Measurements from ENCODE around the gene ZNF616.

The ZNF616 gene

GRCh38 chr19:52139252-52140031, at the start of gene ZNF616:
TSS of gene ZNF616 (minus strand) at chr19:52139938. CDS start at chr19:52130512, 9,426 bp downstream.
- peak; percentile 75 for DNase-seq

GRCh38 chr19:52188822-52189734, 49.3 kb upstream of the ZNF616 start:
- no peak for DNase-seq

- no peak for DNase-seq
Observed at GRCh38 chr19:52187407-52187806, 47.7 kb upstream of the ZNF616 start.

GRCh38 chr19:52176574-52176973, 36.8 kb upstream of the ZNF616 start:
- no peak for DNase-seq

GRCh38 chr19:52172347-52172746, 32.6 kb upstream of the ZNF616 start:
- no peak for DNase-seq

GRCh38 chr19:52171321-52172169, 31.8 kb upstream of the ZNF616 start, which contains the start of gene ZNF836:
TSS of gene ZNF836 (minus strand) at chr19:52171621. CDS start at chr19:52168072, 3,549 bp downstream.
- peak; percentile 89 for DNase-seq

- peak; percentile 4 for DNase-seq
Observed at GRCh38 chr19:52170863-52171320, 31.2 kb upstream of the ZNF616 start.

- no peak for DNase-seq
Observed at GRCh38 chr19:52170304-52170703, 30.6 kb upstream of the ZNF616 start.

GRCh38 chr19:52155596-52156359, 16.0 kb upstream of the ZNF616 start:
- DNase-seq: no peak

- DNase-seq: no peak
Observed at GRCh38 chr19:52148256-52148655, 8.5 kb upstream of the ZNF616 start.

- DNase-seq: no peak
Observed at GRCh38 chr19:52142001-52142595, 2.4 kb upstream of the ZNF616 start.

GRCh38 chr19:52141203-52141602, 1.5 kb upstream of the ZNF616 start:
- DNase-seq: no peak

GRCh38 chr19:52140032-52140710, 433 bp upstream of the ZNF616 start:
- peak; percentile 98 for DNase-seq

GRCh38 chr19:52138983-52139251, 821 bp downstream of the ZNF616 start:
- DNase-seq: no peak

- DNase-seq: no peak
Observed at GRCh38 chr19:52138278-52138982, 1.3 kb downstream of the ZNF616 start.

- DNase-seq: no peak
Observed at GRCh38 chr19:52120286-52120685, 19.5 kb downstream of the ZNF616 start.

- DNase-seq: no peak
Observed at GRCh38 chr19:52115526-52116053, 24.1 kb downstream of the ZNF616 start.

GRCh38 chr19:52114691-52115090, 25.0 kb downstream of the ZNF616 start:
- DNase-seq: no peak

GRCh38 chr19:52112624-52113023, 27.1 kb downstream of the ZNF616 start:
- no peak for DNase-seq

- DNase-seq: no peak
Observed at GRCh38 chr19:52110780-52111179, 29.0 kb downstream of the ZNF616 start.

All from activated CD4-positive, alpha-beta T cell treated with anti-CD3 and anti-CD28 coated beads, Interleukin-2, amount 50 U/mL, for 1 hour (primary cell).